H9 (cell line): ENCODE data around the gene GPC4. TPM values are rescaled to one million over a fixed set of nuclear protein-coding genes. Genes with fewer than 3 reads are reported as not detected.

Experiments used
- DNase-seq: peaks from one replicate; pipeline ENCODE4 v3.0.0-alpha.2; 2017
- H2AFZ ChIP-seq: one replicate; pipeline ENCODE4 v1.6.1; 2013; ENCODE audit warnings: mild to moderate bottlenecking, low read length, control low read depth, moderate library complexity
- H2AK5ac ChIP-seq: 2 replicates; pipeline ENCODE4 v1.6.1; 2013; ENCODE audit warnings: low read length, control low read depth, mixed read lengths; ENCODE audit not compliant: insufficient read length
- H2BK120ac ChIP-seq: one replicate; pipeline ENCODE4 v1.6.1; 2013; ENCODE audit warnings: low read depth, mild to moderate bottlenecking, low read length, control low read depth, inconsistent platforms; ENCODE audit not compliant: poor library complexity, severe bottlenecking
- H2BK12ac ChIP-seq: 2 replicates; pipeline ENCODE4 v1.6.1; 2013; ENCODE audit warnings: low read length, control low read depth, mixed read lengths, low read depth; ENCODE audit not compliant: insufficient read length
- H2BK15ac ChIP-seq: 2 replicates; pipeline ENCODE4 v1.6.1; 2013; ENCODE audit warnings: low read depth, low read length, control low read depth
- H2BK20ac ChIP-seq: one replicate; pipeline ENCODE4 v1.6.1; 2013; ENCODE audit warnings: low read depth, mild to moderate bottlenecking, low read length, control low read depth, inconsistent platforms; ENCODE audit not compliant: poor library complexity, severe bottlenecking
- H2BK5ac ChIP-seq: 2 replicates; pipeline ENCODE4 v1.6.1; 2013; ENCODE audit warnings: low read length, control low read depth, mixed read lengths; ENCODE audit not compliant: insufficient read length
- H3K14ac ChIP-seq: 2 replicates; pipeline ENCODE4 v1.6.1; 2013; ENCODE audit warnings: low read length, control low read depth; ENCODE audit not compliant: insufficient read depth
- H3K18ac ChIP-seq: 2 replicates; pipeline ENCODE4 v1.6.1; 2013; ENCODE audit warnings: low read depth, mild to moderate bottlenecking, mixed read lengths, low read length, control low read depth; ENCODE audit not compliant: insufficient read length
- H3K23ac ChIP-seq: 2 replicates; pipeline ENCODE4 v1.6.1; 2013; ENCODE audit warnings: low read length, control low read depth, mixed read lengths, low read depth; ENCODE audit not compliant: insufficient read length
- H3K23me2 ChIP-seq: 2 replicates; pipeline ENCODE4 v1.6.1; 2013; ENCODE audit warnings: low read depth, mild to moderate bottlenecking, mixed read lengths, low read length, control low read depth; ENCODE audit not compliant: insufficient read length, poor library complexity, severe bottlenecking
- H3K27ac ChIP-seq: 2 replicates; pipeline ENCODE4 v1.5.1; 2013; ENCODE audit warnings: low read length, control low read depth, mixed read lengths, low read depth; ENCODE audit not compliant: insufficient read length
- H3K27me3 ChIP-seq: 2 replicates; pipeline ENCODE4 v1.6.1; 2013; ENCODE audit warnings: low read length, control low read depth, inconsistent platforms; ENCODE audit not compliant: insufficient read depth
- H3K4ac ChIP-seq: 2 replicates; pipeline ENCODE4 v1.6.1; 2013; ENCODE audit warnings: low read depth, mild to moderate bottlenecking, control low read depth, inconsistent platforms, low read length, moderate library complexity
- H3K4me1 ChIP-seq: 2 replicates; pipeline ENCODE4 v1.6.1; 2013; ENCODE audit warnings: low read length, control low read depth, inconsistent platforms; ENCODE audit not compliant: insufficient read depth
- H3K4me2 ChIP-seq: 2 replicates; pipeline ENCODE4 v1.6.1; 2013; ENCODE audit warnings: low read length, control low read depth, mixed read lengths; ENCODE audit not compliant: insufficient read length, insufficient read depth
- H3K56ac ChIP-seq: 2 replicates; pipeline ENCODE4 v1.6.1; 2013; ENCODE audit warnings: low read depth, mild to moderate bottlenecking, mixed read lengths, low read length, control low read depth; ENCODE audit not compliant: insufficient read length
- H3K79me1 ChIP-seq: 2 replicates; pipeline ENCODE4 v1.6.1; 2013; ENCODE audit warnings: low read depth, mild to moderate bottlenecking, moderate library complexity, low read length, control low read depth, inconsistent platforms; ENCODE audit not compliant: insufficient read depth, poor library complexity, severe bottlenecking
- H3K79me2 ChIP-seq: 2 replicates; pipeline ENCODE4 v1.6.1; 2013; ENCODE audit warnings: low read length, control low read depth, inconsistent platforms; ENCODE audit not compliant: insufficient read depth
- H3K9ac ChIP-seq: 2 replicates; pipeline ENCODE4 v1.6.1; 2013; ENCODE audit warnings: low read length, control low read depth, mixed read lengths; ENCODE audit not compliant: insufficient read length; ENCODE audit errors: extremely low read depth
- H3K9me3 ChIP-seq: one replicate; pipeline ENCODE4 v1.6.1; 2013; ENCODE audit warnings: low read depth, low read length, inconsistent platforms; ENCODE audit not compliant: control insufficient read depth
- H3T11ph ChIP-seq: one replicate; pipeline ENCODE4 v1.6.1; 2013; ENCODE audit warnings: mild to moderate bottlenecking, low read length, control low read depth, inconsistent platforms
- H4K20me1 ChIP-seq: one replicate; pipeline ENCODE4 v1.6.1; 2013; ENCODE audit not compliant: control insufficient read depth, insufficient read length, insufficient read depth
- H4K5ac ChIP-seq: 2 replicates; pipeline ENCODE4 v1.6.1; 2013; ENCODE audit warnings: low read depth, mild to moderate bottlenecking, mixed read lengths, low read length, control low read depth; ENCODE audit not compliant: insufficient read length
- H4K8ac ChIP-seq: replicated peaks from 2 replicates; pipeline ENCODE4 v1.6.1; 2013; ENCODE audit warnings: low read length, control low read depth, mixed read lengths, low read depth; ENCODE audit not compliant: insufficient read length
- H4K91ac ChIP-seq: 2 replicates; pipeline ENCODE4 v1.6.1; 2013; ENCODE audit warnings: low read depth, mild to moderate bottlenecking, moderate library complexity, mixed read lengths, low read length, control low read depth; ENCODE audit not compliant: insufficient read length
- H3K27ac Mint-ChIP-seq, 3 experiments: 2 replicates in 2 of 3; 3 replicates in 1 of 3; pipeline ENCODE4 v1.8.0; 2020 to 2021; ENCODE audit warnings: mixed read lengths in 3 of 3, mild to moderate bottlenecking in 1 of 3, moderate library complexity in 1 of 3
- H3K27me3 Mint-ChIP-seq: 2 replicates; pipeline ENCODE4 v1.8.0; 2021; ENCODE audit warnings: low read depth, mild to moderate bottlenecking, moderate library complexity, mixed read lengths
- H3K36me3 Mint-ChIP-seq, 3 experiments: 2 replicates in 2 of 3; 3 replicates in 1 of 3; pipeline ENCODE4 v1.8.0; 2020 to 2021; ENCODE audit warnings: low read depth in 3 of 3, mixed read lengths in 3 of 3; ENCODE audit not compliant: insufficient read depth in 1 of 3
- H3K4me1 Mint-ChIP-seq, 2 experiments: 2 replicates each; pipeline ENCODE4 v1.8.0; 2020; ENCODE audit warnings: mixed read lengths in 2 of 2
- H3K4me3 Mint-ChIP-seq, 2 experiments: 2 replicates in 1 of 2; 3 replicates in 1 of 2; pipeline ENCODE4 v1.8.0; 2020 to 2021; ENCODE audit warnings: mild to moderate bottlenecking in 2 of 2, mixed read lengths in 2 of 2, moderate library complexity in 1 of 2
- H3K9me3 Mint-ChIP-seq, 2 experiments: 2 replicates in 1 of 2; 3 replicates in 1 of 2; pipeline ENCODE4 v1.8.0; 2020; ENCODE audit warnings: mild to moderate bottlenecking in 2 of 2, mixed read lengths in 2 of 2, moderate library complexity in 1 of 2
- CTCF ChIP-seq: fragments of 200-600 bp; sonication (generic); conservative IDR thresholded peaks from 3 replicates; pipeline ENCODE4 v1.8.0; 2021; ENCODE audit warnings: antibody characterized with exemption, mild to moderate bottlenecking
- WGBS: extraction: QIAGEN DNeasy Blood & Tissue Kit; methylation state at CpG from one replicate; pipeline ENCODE4 v1.1.7; 2013; ENCODE audit warnings: missing lambda C conversion rate, low lambda C conversion rate, mixed read lengths; ENCODE audit not compliant: insufficient read length; ENCODE audit errors: extremely low coverage; 5-methylcytosine and 5-hydroxymethylcytosine counted together
- total RNA-seq: library from RNA; stranded (reverse); gene quantifications from 2 replicates; pipeline ENCODE4 v1.2.1, GENCODE V29; 2021

Gene GPC4
- total RNA-seq, 1 experiment from 2014 or later: 416 TPM

GRCh38 chrX:133394765-133395164 lies 20.5 kb downstream of the GPC4 start:
- Histone ChIP-seq H2BK5ac (no peak overlapping the region), H3K4me1 (peaks cover 14% of the 10 kb centered on the region; the same call in 1 of the 2 replicates), H3K23ac (no peak overlapping the region), H3K79me1 (peaks cover 3% of the 10 kb centered on the region), H2BK20ac (no peak overlapping the region), H4K8ac (no peak overlapping the region), H3K23me2 (no peaks in the 10 kb centered on the region), H3K4me2 (no peak overlapping the region), H2AFZ (no peak overlapping the region), H2AK5ac (no peak overlapping the region), H2BK12ac (no peak overlapping the region), H4K20me1 (no peaks in the 10 kb centered on the region), H2BK120ac (no peak overlapping the region), H3K79me2 (peaks cover 74% of the 10 kb centered on the region), H3K27me3 (no peaks in the 10 kb centered on the region), H4K5ac (no peak overlapping the region), H2BK15ac (no peak overlapping the region), H3K4ac (no peak overlapping the region), H3K27ac (no peak overlapping the region), H3K56ac (no peak overlapping the region), H3K18ac (no peak overlapping the region), H3K14ac (no peak overlapping the region), H3T11ph (no peak overlapping the region), H3K9ac (no peak overlapping the region), H4K91ac (no peak overlapping the region), H3K9me3 (no peaks in the 10 kb centered on the region)
- H3K4me3 Mint-ChIP-seq: no peak overlapping the region
- WGBS: no CpG with 5 or more reads among the region's 2 CpGs
- no peak for TF ChIP-seq CTCF
- no peaks in the 10 kb centered on the region for H3K9me3 Mint-ChIP-seq
- H3K4me1 Mint-ChIP-seq: peaks cover 62% of the 10 kb centered on the region in 2 experiments
- DNase-seq: no peak
- peak overlapping the region in 1 of 3 experiments; percentile 92; a peak in 2 of 7 replicates for H3K27ac Mint-ChIP-seq
- H3K27me3 Mint-ChIP-seq: no peaks in the 10 kb centered on the region
- peaks cover 8 to 56% (median 42%) of the 10 kb centered on the region in 3 experiments for H3K36me3 Mint-ChIP-seq
